ENCODE data around the gene MGMT.

DNA sequence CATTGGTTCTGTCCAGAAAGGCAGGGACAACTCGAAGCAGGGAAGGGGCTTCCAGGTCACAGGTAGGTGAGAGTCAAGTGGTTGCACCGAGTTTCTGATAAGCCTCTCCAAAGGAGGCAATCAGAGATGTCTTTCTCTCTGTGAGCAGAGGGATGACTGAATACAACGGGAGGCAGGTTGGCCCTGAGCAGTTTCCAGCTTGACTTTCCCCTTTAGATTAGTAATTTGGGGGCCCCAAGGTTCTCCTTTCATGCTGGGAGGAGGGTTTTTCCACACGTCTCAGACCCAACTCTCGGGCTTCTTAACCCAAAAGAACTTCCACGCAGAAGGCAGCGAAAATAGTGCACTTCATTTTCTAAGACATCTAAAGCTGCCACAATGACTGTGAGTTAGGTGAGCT lies 189.6 kb downstream of the MGMT start:
- TF ChIP-seq POLR2A (IDR thresholded peaks at IDR 0.05): no peak
- no peak for TF ChIP-seq CTCF (IDR thresholded peaks at IDR 0.05)
